ENCODE measurements around the gene TLK2. TPM values are rescaled to one million over a fixed set of nuclear protein-coding genes. Genes with fewer than 3 reads are reported as not detected.
"Not testable (repeated sequence)": the region's sequence is repeated elsewhere in the genome, so short reads cannot be mapped to it uniquely, and the experiment has no call there.

Gene TLK2
- total and polyA plus RNA-seq, 9 donors, result 23.4 to 50.2 (median 35.7) TPM

GRCh38 chr17:62552851-62553659 is 74.4 kb downstream of the TLK2 start:
- H3K4me1 ChIP-seq (ENCODE audit: insufficient read depth); H3K4me3 ChIP-seq; H3K9me3 ChIP-seq; H3K36me3 ChIP-seq; intact Hi-C loops (cut with DNase I); H3K27ac ChIP-seq; H3K27me3 ChIP-seq: not testable (repeated sequence)
- TF ChIP-seq CTCF (IDR thresholded peaks at IDR 0.05), result peak in 1 of 3 donors; percentile 49
- WGBS, 3 donors, result 11 to 15% (median 13%) methylated on average over 4 of the region's 4 CpGs
- DNase-seq, result peak in 2 of 5 donors; percentile 20 to 49

GRCh38 chr17:62557532-62557931 is 78.9 kb downstream of the TLK2 start:
- H3K9me3 ChIP-seq; H3K27ac ChIP-seq; intact Hi-C loops (cut with DNase I); DNase-seq; H3K27me3 ChIP-seq; H3K36me3 ChIP-seq; H3K4me3 ChIP-seq; H3K4me1 ChIP-seq (ENCODE audit: insufficient read depth): not testable (repeated sequence)
- 87 to 94% (median 90%) methylated on average over 5 of the region's 5 CpGs for WGBS, 3 donors

GRCh38 chr17:62558941-62559340 is 80.3 kb downstream of the TLK2 start:
- intact Hi-C loops (cut with DNase I); H3K4me3 ChIP-seq; DNase-seq; H3K9me3 ChIP-seq; H3K27ac ChIP-seq; H3K36me3 ChIP-seq; H3K27me3 ChIP-seq; H3K4me1 ChIP-seq (ENCODE audit: insufficient read depth): not testable (repeated sequence)
- 28 to 49% (median 32%) methylated on average over 4 of the region's 4 CpGs for WGBS, 3 donors

- H3K4me3 ChIP-seq; H3K9me3 ChIP-seq; H3K27ac ChIP-seq; H3K27me3 ChIP-seq; H3K36me3 ChIP-seq; H3K4me1 ChIP-seq (ENCODE audit: insufficient read depth); DNase-seq; intact Hi-C loops (cut with DNase I): not testable (repeated sequence)
- 97 to 100% (median 97%) methylated on average over 1 to 2 of the region's 2 CpGs for WGBS, 3 donors
These were observed 82.3 kb downstream of the TLK2 start for GRCh38 chr17:62560971-62561370.

GRCh38 chr17:62562656-62563055 is 84.0 kb downstream of the TLK2 start:
- TF ChIP-seq POLR2A (IDR thresholded peaks at IDR 0.05), result no peak
- no peak for TF ChIP-seq EP300 (IDR thresholded peaks at IDR 0.05)
- no peaks in the 10 kb centered on the region for H3K9me3 ChIP-seq
- no peaks in the 10 kb centered on the region for H3K36me3 ChIP-seq
- intact Hi-C loops (cut with DNase I), result no loop called here
- H3K4me1 ChIP-seq (ENCODE audit: insufficient read depth), result peaks cover 1% of the 10 kb centered on the region
- no peaks in the 10 kb centered on the region for H3K27me3 ChIP-seq
- no peak overlapping the region for H3K4me3 ChIP-seq
- H3K27ac ChIP-seq, result no peak overlapping the region
- DNase-seq, result no peak
- 4 to 11% (median 5%) methylated on average over 1 of the region's 1 CpG for WGBS, 3 donors

- no peak overlapping the region for H3K27ac ChIP-seq
- no peak overlapping the region for H3K4me3 ChIP-seq
- intact Hi-C loops (cut with DNase I), result no loop called here
- 91 to 98% (median 93%) methylated on average over 1 of the region's 1 CpG for WGBS, 3 donors
- no peak for DNase-seq
- no peak for TF ChIP-seq EP300 (IDR thresholded peaks at IDR 0.05)
- TF ChIP-seq CTCF (IDR thresholded peaks at IDR 0.05), result no peak
- TF ChIP-seq POLR2A (IDR thresholded peaks at IDR 0.05), result no peak
- H3K27me3 ChIP-seq, result no peaks in the 10 kb centered on the region
- H3K4me1 ChIP-seq (ENCODE audit: insufficient read depth), result no peaks in the 10 kb centered on the region
- no peaks in the 10 kb centered on the region for H3K36me3 ChIP-seq
- H3K9me3 ChIP-seq, result no peaks in the 10 kb centered on the region
These were observed 87.2 kb downstream of the TLK2 start for GRCh38 chr17:62565817-62566216.
